Germinal center (tissue), 1 donor: ENCODE measurements around the gene KLHL29.

Source experiments
- DNase-seq: peaks from one replicate; pipeline ENCODE4 v3.0.0; 2012; ENCODE audit warnings: mixed read lengths, low spot score

Gene KLHL29

GRCh38 chr2:23661276-23662050 is 276.5 kb downstream of the KLHL29 start:
- DNase-seq: no peak

GRCh38 chr2:23662466-23662865 is 277.5 kb downstream of the KLHL29 start:
- no peak for DNase-seq

GRCh38 chr2:23662941-23663920 is 278.3 kb downstream of the KLHL29 start:
- peak; percentile 33 for DNase-seq

- no peak for DNase-seq
Measured at GRCh38 chr2:23664066-23664788, 279.2 kb downstream of the KLHL29 start.

GRCh38 chr2:23666241-23666979 is 281.4 kb downstream of the KLHL29 start:
- DNase-seq: no peak

- no peak for DNase-seq
Measured at GRCh38 chr2:23666980-23667357, 282.0 kb downstream of the KLHL29 start.

- no peak for DNase-seq
Measured at GRCh38 chr2:23668756-23669304, 283.9 kb downstream of the KLHL29 start.

- no peak for DNase-seq
Measured at GRCh38 chr2:23669413-23670244, 284.6 kb downstream of the KLHL29 start.

GRCh38 chr2:23670245-23670592 is 285.2 kb downstream of the KLHL29 start:
- no peak for DNase-seq

- no peak for DNase-seq
Measured at GRCh38 chr2:23673082-23673481, 288.1 kb downstream of the KLHL29 start.

GRCh38 chr2:23673830-23674679 is 289.1 kb downstream of the KLHL29 start:
- no peak for DNase-seq

- no peak for DNase-seq
Measured at GRCh38 chr2:23675506-23675905, 290.5 kb downstream of the KLHL29 start.

GRCh38 chr2:23677836-23678235 is 292.9 kb downstream of the KLHL29 start:
- DNase-seq: no peak

GRCh38 chr2:23679044-23679443 is 294.1 kb downstream of the KLHL29 start:
- DNase-seq: no peak

GRCh38 chr2:23680951-23681350 is 296.0 kb downstream of the KLHL29 start:
- DNase-seq: no peak

GRCh38 chr2:23681356-23682140 is 296.6 kb downstream of the KLHL29 start:
- no peak for DNase-seq

GRCh38 chr2:23682481-23682880 is 297.5 kb downstream of the KLHL29 start:
- no peak for DNase-seq

GRCh38 chr2:23683001-23683400 is 298.0 kb downstream of the KLHL29 start:
- DNase-seq: no peak
